Glutamatergic neuron (in vitro differentiated cells): Measurements from ENCODE around the gene SPAG17. TPM values are rescaled to one million over a fixed set of nuclear protein-coding genes. Genes with fewer than 3 reads are reported as not detected.

Experiments
- DNase-seq: peaks from one replicate; pipeline ENCODE4 v3.0.0; 2022
- H3K27ac Mint-ChIP-seq: one replicate; pipeline ENCODE4 v1.8.0; 2020; ENCODE audit warnings: mild to moderate bottlenecking, mixed read lengths, inconsistent platforms; ENCODE audit not compliant: unreplicated experiment
- H3K27me3 Mint-ChIP-seq: one replicate; pipeline ENCODE4 v1.8.0; 2020; ENCODE audit warnings: mild to moderate bottlenecking, moderate library complexity, mixed read lengths, inconsistent platforms; ENCODE audit not compliant: unreplicated experiment
- H3K36me3 Mint-ChIP-seq: one replicate; pipeline ENCODE4 v1.8.0; 2020; ENCODE audit warnings: mild to moderate bottlenecking, mixed read lengths, inconsistent platforms; ENCODE audit not compliant: unreplicated experiment
- H3K4me1 Mint-ChIP-seq: one replicate; pipeline ENCODE4 v1.8.0; 2020; ENCODE audit warnings: mild to moderate bottlenecking, low read depth, mixed read lengths, inconsistent platforms; ENCODE audit not compliant: unreplicated experiment
- H3K4me3 Mint-ChIP-seq: one replicate; pipeline ENCODE4 v1.8.0; 2020; ENCODE audit warnings: mild to moderate bottlenecking, mixed read lengths, inconsistent platforms; ENCODE audit not compliant: unreplicated experiment
- H3K9me3 Mint-ChIP-seq: one replicate; pipeline ENCODE4 v1.8.0; 2020; ENCODE audit warnings: mild to moderate bottlenecking, moderate library complexity, mixed read lengths, inconsistent platforms; ENCODE audit not compliant: unreplicated experiment
- CTCF ChIP-seq: fragments of 200-600 bp; sonication (generic); IDR thresholded peaks from one replicate; pipeline ENCODE4 v1.5.0; 2021; ENCODE audit not compliant: partially characterized antibody, unreplicated experiment
- total RNA-seq: library from RNA; stranded (reverse); fragmentation: NEBNext Ultra II Directional; extraction: Animal tissue kit (Norgen Biotek cat#: 25700); gene quantifications from one replicate; pipeline ENCODE4 v1.2.1, GENCODE V29; 2021; ENCODE audit not compliant: unreplicated experiment

Gene SPAG17
- total RNA-seq, 1 donor from 2014 or later = not detected

GRCh38 chr1:117959364-117959763 lies 225.7 kb downstream of the SPAG17 start:
- Mint-ChIP-seq H3K27ac (no peak overlapping the region), H3K36me3 (no peaks in the 10 kb centered on the region), H3K9me3 (no peaks in the 10 kb centered on the region), H3K27me3 (no peaks in the 10 kb centered on the region), H3K4me1 (no peaks in the 10 kb centered on the region), H3K4me3 (no peak overlapping the region)
- no peak for DNase-seq
- no peak for TF ChIP-seq CTCF

- H3K27ac Mint-ChIP-seq = no peak overlapping the region
- H3K9me3 Mint-ChIP-seq = no peaks in the 10 kb centered on the region
- H3K27me3 Mint-ChIP-seq = no peaks in the 10 kb centered on the region
- no peak overlapping the region for H3K4me3 Mint-ChIP-seq
- no peak for DNase-seq
- TF ChIP-seq CTCF = no peak
- H3K4me1 Mint-ChIP-seq = no peaks in the 10 kb centered on the region
- H3K36me3 Mint-ChIP-seq = no peaks in the 10 kb centered on the region
Measured at GRCh38 chr1:117952386-117952785, 232.6 kb downstream of the SPAG17 start.

- Mint-ChIP-seq H3K4me1 (no peaks in the 10 kb centered on the region), H3K27ac (no peak overlapping the region), H3K27me3 (no peaks in the 10 kb centered on the region), H3K9me3 (no peaks in the 10 kb centered on the region), H3K4me3 (no peak overlapping the region), H3K36me3 (no peaks in the 10 kb centered on the region)
- DNase-seq = no peak
- no peak for TF ChIP-seq CTCF
Measured at GRCh38 chr1:117942293-117942692, 242.7 kb downstream of the SPAG17 start.

GRCh38 chr1:117933769-117934168 lies 251.3 kb downstream of the SPAG17 start:
- no peaks in the 10 kb centered on the region for H3K36me3 Mint-ChIP-seq
- no peak overlapping the region for H3K27ac Mint-ChIP-seq
- H3K4me1 Mint-ChIP-seq = peaks cover 11% of the 10 kb centered on the region
- H3K27me3 Mint-ChIP-seq = no peaks in the 10 kb centered on the region
- no peak overlapping the region for H3K4me3 Mint-ChIP-seq
- no peak for TF ChIP-seq CTCF
- no peak for DNase-seq
- peaks cover 2% of the 10 kb centered on the region for H3K9me3 Mint-ChIP-seq

GRCh38 chr1:117932576-117932975 lies 252.5 kb downstream of the SPAG17 start:
- no peak for DNase-seq
- H3K36me3 Mint-ChIP-seq = no peaks in the 10 kb centered on the region
- H3K9me3 Mint-ChIP-seq = peaks cover 4% of the 10 kb centered on the region
- H3K27ac Mint-ChIP-seq = no peak overlapping the region
- H3K27me3 Mint-ChIP-seq = no peaks in the 10 kb centered on the region
- no peak overlapping the region for H3K4me3 Mint-ChIP-seq
- H3K4me1 Mint-ChIP-seq = peaks cover 11% of the 10 kb centered on the region
- TF ChIP-seq CTCF = no peak
